Measurements from ENCODE around the gene GDI1.

GRCh38 chrX:154460326-154460725, 23.4 kb downstream of the GDI1 start:
- TF ChIP-seq CTCF (IDR thresholded peaks at IDR 0.05) (no peak), POLR2A (IDR thresholded peaks at IDR 0.05) (no peak), POLR2AphosphoS5 (IDR thresholded peaks at IDR 0.05) (no peak)

Measured in gastroesophageal sphincter (tissue), 3 donors.